Ascending aorta (tissue), 2 donors: ENCODE results near the gene AGAP1. TPM values are rescaled to one million over a fixed set of nuclear protein-coding genes. Genes with fewer than 3 reads are reported as not detected.

Experiments
- DNase-seq, 2 donors: peaks; one replicate each; pipeline ENCODE4 v3.0.0-alpha.2; 2019; ENCODE audit warnings: low spot score in 2 of 2
- H3K27ac ChIP-seq, 2 donors: fragments of 200-600 bp; sonication (generic); one replicate each; pipeline ENCODE4 v1.5.1; 2016 to 2017; ENCODE audit warnings: mild to moderate bottlenecking in 1 of 2
- H3K27me3 ChIP-seq: fragments of 200-600 bp; sonication (generic); one replicate; pipeline ENCODE4 v1.5.1; 2017
- H3K36me3 ChIP-seq, 2 donors: fragments of 200-600 bp; sonication (generic); one replicate each; pipeline ENCODE4 v1.5.1; 2016
- H3K4me1 ChIP-seq, 2 donors: fragments of 200-600 bp; sonication (generic); one replicate each; pipeline ENCODE4 v1.5.1; 2016 to 2017; ENCODE audit warnings: mild to moderate bottlenecking in 1 of 2
- H3K4me3 ChIP-seq, 2 donors: fragments of 200-600 bp; sonication (generic); one replicate each; pipeline ENCODE4 v1.5.1; 2016 to 2017; ENCODE audit warnings: mild to moderate bottlenecking in 1 of 2
- H3K9me3 ChIP-seq, 2 donors: fragments of 200-600 bp; sonication (generic); one replicate each; pipeline ENCODE4 v1.5.1; 2016
- intact Hi-C: fragments of 100-400 bp; cut with DNase I; formaldehyde crosslinking; loops from one replicate; pipeline ENCODE4 v1.15.1; 2023
- total RNA-seq: library from RNA; depleted of rRNA; stranded (reverse); fragments of >200 nt; gene quantifications from one replicate; pipeline ENCODE4 v1.1.0, GENCODE V29; 2016
- TF ChIP-seq, protein P1 (sequence below), 3 experiments: fragments of 200-600 bp in 2 of 3; fragments of 450-650 bp in 1 of 3; sonication (generic) in 2 of 3; IDR thresholded peaks; one replicate each; pipeline ENCODE4 v1.5.1; 2016 to 2019; ENCODE audit warnings: antibody characterized with exemption in 3 of 3, mild to moderate bottlenecking in 1 of 3, moderate library complexity in 1 of 3

AGAP1 gene
- total RNA-seq, 1 donor from 2014 or later, result 19.7 TPM

DNA sequence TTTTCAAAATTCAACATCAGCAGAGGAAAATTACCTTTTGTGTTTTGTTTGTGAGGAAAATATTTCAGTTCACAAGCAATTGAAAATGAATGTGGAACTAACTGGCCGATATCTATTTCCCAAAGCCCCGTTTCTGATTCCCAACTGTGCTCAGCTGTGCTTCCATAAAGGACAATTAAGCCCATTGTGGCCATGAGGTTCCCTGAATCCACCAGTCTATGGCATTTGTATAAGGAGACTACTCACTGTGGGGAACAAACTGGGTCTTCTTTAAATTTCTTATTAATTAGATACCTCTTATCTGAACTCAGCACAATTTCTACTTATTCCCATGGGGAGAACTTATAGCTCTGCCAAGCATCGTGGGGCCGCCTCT, 31.4 kb upstream of the AGAP1 start:
- Histone ChIP-seq H3K36me3 (no peaks in the 10 kb centered on the region), H3K27me3 (no peaks in the 10 kb centered on the region), H3K27ac (no peak overlapping the region), H3K4me3 (no peak overlapping the region), H3K9me3 (no peaks in the 10 kb centered on the region), H3K4me1 (no peaks in the 10 kb centered on the region)
- TF ChIP-seq, protein P1, sequence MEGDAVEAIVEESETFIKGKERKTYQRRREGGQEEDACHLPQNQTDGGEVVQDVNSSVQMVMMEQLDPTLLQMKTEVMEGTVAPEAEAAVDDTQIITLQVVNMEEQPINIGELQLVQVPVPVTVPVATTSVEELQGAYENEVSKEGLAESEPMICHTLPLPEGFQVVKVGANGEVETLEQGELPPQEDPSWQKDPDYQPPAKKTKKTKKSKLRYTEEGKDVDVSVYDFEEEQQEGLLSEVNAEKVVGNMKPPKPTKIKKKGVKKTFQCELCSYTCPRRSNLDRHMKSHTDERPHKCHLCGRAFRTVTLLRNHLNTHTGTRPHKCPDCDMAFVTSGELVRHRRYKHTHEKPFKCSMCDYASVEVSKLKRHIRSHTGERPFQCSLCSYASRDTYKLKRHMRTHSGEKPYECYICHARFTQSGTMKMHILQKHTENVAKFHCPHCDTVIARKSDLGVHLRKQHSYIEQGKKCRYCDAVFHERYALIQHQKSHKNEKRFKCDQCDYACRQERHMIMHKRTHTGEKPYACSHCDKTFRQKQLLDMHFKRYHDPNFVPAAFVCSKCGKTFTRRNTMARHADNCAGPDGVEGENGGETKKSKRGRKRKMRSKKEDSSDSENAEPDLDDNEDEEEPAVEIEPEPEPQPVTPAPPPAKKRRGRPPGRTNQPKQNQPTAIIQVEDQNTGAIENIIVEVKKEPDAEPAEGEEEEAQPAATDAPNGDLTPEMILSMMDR (IDR thresholded peaks at IDR 0.05), result no peak
- intact Hi-C loops, result no loop called here
- DNase-seq, result peak in 1 of 2 donors; percentile 2

DNA sequence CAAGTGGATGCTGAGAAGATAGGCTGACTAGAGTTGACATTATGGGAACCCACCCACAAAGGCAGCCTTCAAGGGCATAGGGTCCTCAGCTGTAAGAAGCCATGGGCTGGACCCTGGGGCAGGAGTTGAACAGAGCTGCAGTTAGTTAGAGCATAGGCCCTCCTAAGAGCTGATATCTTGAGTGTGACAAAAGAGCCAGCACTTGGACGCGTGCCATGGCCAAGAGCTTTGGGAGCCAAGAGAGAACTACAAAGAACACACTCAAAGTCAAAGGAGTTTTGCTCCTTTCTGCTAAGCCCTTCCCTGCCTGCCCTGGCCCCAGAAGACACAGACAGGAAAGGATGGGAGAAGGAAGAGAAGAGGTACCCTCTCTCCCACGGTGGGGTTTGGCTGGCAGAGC, 29.9 kb upstream of the AGAP1 start:
- H3K27ac ChIP-seq, result no peak overlapping the region
- H3K4me1 ChIP-seq, result no peaks in the 10 kb centered on the region
- intact Hi-C loops, result no loop called here
- TF ChIP-seq, protein P1 (IDR thresholded peaks at IDR 0.05), result no peak
- no peak for DNase-seq
- H3K27me3 ChIP-seq, result no peaks in the 10 kb centered on the region
- H3K36me3 ChIP-seq, result no peaks in the 10 kb centered on the region
- no peaks in the 10 kb centered on the region for H3K9me3 ChIP-seq
- H3K4me3 ChIP-seq, result no peak overlapping the region

DNA sequence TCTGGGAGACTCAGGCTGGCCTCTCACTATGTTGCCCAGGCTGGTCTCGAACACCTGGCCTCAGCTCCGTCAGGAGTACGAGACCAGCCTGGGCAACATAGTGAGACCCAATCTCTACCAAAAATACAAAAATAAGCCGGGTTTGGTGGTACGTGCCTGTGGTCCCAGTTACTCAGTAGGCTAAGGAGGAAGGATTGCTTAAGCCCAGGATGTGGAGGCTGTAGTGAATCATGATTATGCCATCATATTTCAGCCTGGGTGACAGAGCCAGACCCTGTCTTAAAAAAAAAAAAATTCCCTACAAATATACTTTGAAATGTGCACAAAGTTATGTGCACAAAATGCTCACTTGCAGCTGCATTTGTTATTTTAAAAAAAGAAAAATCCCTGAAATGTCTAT, 26.3 kb upstream of the AGAP1 start:
- H3K9me3 ChIP-seq, result no peaks in the 10 kb centered on the region
- DNase-seq, result no peak
- H3K36me3 ChIP-seq, result no peaks in the 10 kb centered on the region
- H3K27ac ChIP-seq, result no peak overlapping the region
- intact Hi-C loops, result no loop called here
- TF ChIP-seq, protein P1 (IDR thresholded peaks at IDR 0.05), result no peak
- peaks cover 0 to 5% of the 10 kb centered on the region in 2 donors for H3K4me1 ChIP-seq
- no peaks in the 10 kb centered on the region for H3K27me3 ChIP-seq
- H3K4me3 ChIP-seq, result no peak overlapping the region

DNA sequence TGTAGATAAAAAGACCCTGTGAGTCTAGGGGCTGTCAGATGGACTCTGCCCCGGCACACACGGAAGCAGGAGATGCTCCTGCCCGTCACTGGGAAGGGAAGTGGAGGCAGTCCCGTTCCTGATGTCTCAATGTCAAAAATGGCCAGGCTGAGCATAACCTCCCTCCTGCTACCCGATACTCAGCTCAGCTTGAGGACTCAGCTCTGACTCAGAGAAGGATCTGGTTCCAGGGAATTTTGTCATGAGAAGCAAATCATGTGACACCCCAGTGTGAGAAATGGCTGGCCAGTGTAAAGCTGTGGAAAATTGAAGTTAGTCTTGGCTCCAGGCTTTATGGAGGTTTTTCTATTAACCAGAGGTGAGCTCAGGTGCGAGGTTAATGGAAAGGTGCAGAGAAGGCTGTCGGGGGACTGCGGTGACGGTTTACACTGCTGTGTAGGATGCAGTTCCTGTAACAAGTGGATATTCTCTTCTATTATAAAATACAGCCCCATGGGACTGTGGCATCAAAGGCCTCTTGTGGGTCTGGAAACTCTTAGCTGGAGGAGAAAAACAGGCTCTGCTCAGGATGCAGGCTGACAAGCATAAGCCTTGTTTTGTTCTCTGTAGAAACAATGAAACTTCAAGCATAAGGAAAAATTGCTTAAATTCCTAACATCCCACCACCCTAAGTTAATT, 24.7 kb upstream of the AGAP1 start:
- DNase-seq, result peak in 1 of 2 donors; percentile 72
- H3K4me3 ChIP-seq, result peak overlapping the region in 1 of 2 donors; percentile 19
- H3K4me1 ChIP-seq, result peaks cover 0 to 5% of the 10 kb centered on the region in 2 donors
- H3K27me3 ChIP-seq, result no peaks in the 10 kb centered on the region
- no peaks in the 10 kb centered on the region for H3K36me3 ChIP-seq
- H3K9me3 ChIP-seq, result no peaks in the 10 kb centered on the region
- no peak overlapping the region for H3K27ac ChIP-seq
- intact Hi-C loops, result no loop called here
- TF ChIP-seq, protein P1 (IDR thresholded peaks at IDR 0.05), result no peak

DNA sequence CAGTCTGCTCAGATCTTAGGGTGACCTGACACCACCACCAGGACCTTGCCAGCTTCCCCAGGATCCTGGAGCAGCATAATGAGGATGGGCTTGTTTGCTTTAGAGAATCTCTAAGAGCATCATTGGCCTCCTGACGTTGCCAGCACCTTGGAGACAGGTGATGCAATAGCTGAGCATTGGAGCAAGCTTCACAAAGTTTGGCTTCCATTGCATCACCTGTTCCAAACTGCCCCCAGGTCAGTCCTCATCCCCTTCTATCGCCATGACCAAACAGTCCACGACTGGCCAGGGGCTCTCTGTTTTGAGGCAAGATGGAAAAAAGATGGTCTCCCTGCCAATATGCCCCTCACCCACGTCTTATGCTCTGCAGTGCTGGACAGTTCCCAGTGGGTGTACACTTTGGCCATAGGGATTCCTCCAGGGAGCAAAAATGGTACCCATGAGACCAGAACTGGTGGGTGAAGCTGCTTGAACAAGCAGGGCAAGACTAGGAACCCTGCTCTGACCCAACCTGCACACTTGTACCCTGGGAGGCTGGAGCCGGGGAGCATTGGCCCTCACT, 22.6 kb upstream of the AGAP1 start:
- H3K9me3 ChIP-seq, result no peaks in the 10 kb centered on the region
- H3K4me3 ChIP-seq, result no peak overlapping the region
- H3K4me1 ChIP-seq, result peaks cover 0 to 5% of the 10 kb centered on the region in 2 donors
- no peak overlapping the region for H3K27ac ChIP-seq
- H3K36me3 ChIP-seq, result no peaks in the 10 kb centered on the region
- intact Hi-C loops, result no loop called here
- no peak for DNase-seq
- H3K27me3 ChIP-seq, result no peaks in the 10 kb centered on the region
- TF ChIP-seq, protein P1 (IDR thresholded peaks at IDR 0.05), result no peak
